ENCODE results near the gene ACTRT2. TPM values are rescaled to one million over a fixed set of nuclear protein-coding genes. Genes with fewer than 3 reads are reported as not detected.

The ACTRT2 gene
- total and polyA plus RNA-seq, 2 of the 8 experiments (the other 6 are each of a cell fraction or from before 2014, with no cell fraction given): not detected

- no peak overlapping the region for H3K4me3 ChIP-seq (ENCODE audit: extremely low read depth in 1 of 4, insufficient read depth in 2 of 4, low read depth in 3 of 4, low read length in 4 of 4)
- H2BK20ac ChIP-seq (ENCODE audit: low read length): no peak overlapping the region
- H4K20me1 ChIP-seq (replicated peaks in 1 of 2; ENCODE audit: control insufficient read depth in 1 of 2, insufficient read depth in 2 of 2, low read length in 2 of 2): no peaks in the 10 kb centered on the region
- no peak overlapping the region for H3K14ac ChIP-seq (ENCODE audit: insufficient read length)
- H4K8ac ChIP-seq (ENCODE audit: extremely low read depth, insufficient read depth, low read length): no peak overlapping the region
- ChIA-PET POLR2A (ENCODE audit: partially characterized antibody) (no interaction called here), CTCF (ENCODE audit: partially characterized antibody) (no interaction called here)
- 87% methylated on average over 22 of the region's 25 CpGs; no CpG with 5 or more reads in 1 of the 2 experiments for WGBS, 2 experiments (ENCODE audit: extremely low coverage in 1 of 2, insufficient coverage in 1 of 2, insufficient read length in 1 of 2, insufficient replicate concordance in 2 of 2, low coverage in 1 of 2, low lambda C conversion rate in 2 of 2, missing lambda C conversion rate in 1 of 2)
- no peaks in the 10 kb centered on the region for H3K79me1 ChIP-seq (ENCODE audit: low read depth, low read length)
- H2BK15ac ChIP-seq (ENCODE audit: low read length): no peak overlapping the region
- no peak overlapping the region for H2AFZ ChIP-seq (ENCODE audit: low read length)
- H4K5ac ChIP-seq (ENCODE audit: insufficient read length, low read depth, low read length): no peak overlapping the region
- H3K4me1 ChIP-seq (replicated peaks in 1 of 4; ENCODE audit: control insufficient read depth in 3 of 4, insufficient read depth in 4 of 4, low read length in 3 of 4): no peaks in the 10 kb centered on the region; a peak in 1 of 7 replicates
- no peak for FAIRE-seq
- no peak overlapping the region for H2BK120ac ChIP-seq (replicated peaks; ENCODE audit: low read depth, low read length)
- H2AK5ac ChIP-seq (ENCODE audit: low read depth, low read length): no peak overlapping the region
- H2BK5ac ChIP-seq (ENCODE audit: low read depth, low read length): no peak overlapping the region
- H3K36me3 ChIP-seq (ENCODE audit: control insufficient read depth in 2 of 4, insufficient read depth in 4 of 4, low read length in 3 of 4): no peaks in the 10 kb centered on the region; a peak in 1 of 8 replicates
- no peak overlapping the region for H3K23ac ChIP-seq (ENCODE audit: insufficient read length)
- no peaks in the 10 kb centered on the region for H3K79me2 ChIP-seq (ENCODE audit: control insufficient read depth in 1 of 2, insufficient read depth in 2 of 2, low read length in 2 of 2)
- no peak overlapping the region for H3K9ac ChIP-seq (replicated peaks in 1 of 4; ENCODE audit: extremely low read depth in 1 of 4, low read depth in 3 of 4, low read length in 3 of 4)
- H3K27ac ChIP-seq (ENCODE audit: low read depth, low read length): no peak overlapping the region
- no peaks in the 10 kb centered on the region for H3K23me2 ChIP-seq (ENCODE audit: low read depth, low read length)
- no peak overlapping the region for H3K18ac ChIP-seq (ENCODE audit: extremely low read depth, low read length)
- no peak overlapping the region for H3K56ac ChIP-seq (replicated peaks; ENCODE audit: insufficient read length, low read depth, low read length)
- H3K4me2 ChIP-seq (ENCODE audit: insufficient read depth in 1 of 2, low read depth in 2 of 2, low read length in 2 of 2): no peak overlapping the region
- H3K4ac ChIP-seq (replicated peaks; ENCODE audit: insufficient read length, low read depth, low read length): no peak overlapping the region
- H4K91ac ChIP-seq (replicated peaks; ENCODE audit: insufficient read length, low read length): no peak overlapping the region
- H2BK12ac ChIP-seq (ENCODE audit: low read depth, low read length): no peak overlapping the region
- H3K9me3 ChIP-seq (ENCODE audit: insufficient read depth in 2 of 2, low read depth in 1 of 2, low read length in 1 of 2): peaks cover 72 to 100% of the 10 kb centered on the region in 2 experiments
- DNase-seq (ENCODE audit: low read depth in 1 of 2, low spot score in 2 of 2): no peak
- H3K27me3 ChIP-seq (replicated peaks in 1 of 4; ENCODE audit: control insufficient read depth in 3 of 4, extremely low read depth in 1 of 4, insufficient read depth in 3 of 4, low read length in 3 of 4): no peaks in the 10 kb centered on the region
- TF ChIP-seq ATF2 (IDR thresholded peaks at IDR 0.05; ENCODE audit: low read length): no peak
- no peak for TF ChIP-seq SP1 (IDR thresholded peaks at IDR 0.05; ENCODE audit: low read depth, low read length)
- no peak for TF ChIP-seq SRF (IDR thresholded peaks at IDR 0.05; ENCODE audit: low read depth, low read length)
- no peak for TF ChIP-seq CHD2 (IDR thresholded peaks at IDR 0.05; ENCODE audit: low read length)
These were observed 11.9 kb downstream of the ACTRT2 start for GRCh38 chr1:3033040-3033789.

All from H1 (cell line).